Sigmoid colon (tissue), 7 donors: ENCODE data around the gene ACP4. TPM values are rescaled to one million over a fixed set of nuclear protein-coding genes. Genes with fewer than 3 reads are reported as not detected.
"Not testable (repeated sequence)": the region's sequence is repeated elsewhere in the genome, so short reads cannot be mapped to it uniquely, and the experiment has no call there.

Source experiments
- DNase-seq: peaks from one replicate; pipeline ENCODE4 v3.0.0-alpha.2; 2019
- H3K27ac ChIP-seq, 4 donors: fragments of 200-600 bp; sonication (generic); one replicate each; pipeline ENCODE4 v1.5.1; 2016 to 2019; ENCODE audit warnings: mild to moderate bottlenecking in 1 of 4
- H3K27me3 ChIP-seq, 3 donors: fragments of 200-600 bp; sonication (generic); one replicate each; pipeline ENCODE4 v1.5.1; 2019; ENCODE audit warnings: mild to moderate bottlenecking in 1 of 3
- H3K36me3 ChIP-seq, 4 donors: fragments of 200-600 bp; sonication (generic); one replicate each; pipeline ENCODE4 v1.5.1; 2016 to 2019
- H3K4me1 ChIP-seq, 4 donors: fragments of 200-600 bp; sonication (generic); one replicate each; pipeline ENCODE4 v1.5.1; 2017 to 2019
- H3K4me3 ChIP-seq, 4 donors: fragments of 200-600 bp; sonication (generic); one replicate each; pipeline ENCODE4 v1.5.1; 2017 to 2019; ENCODE audit warnings: mild to moderate bottlenecking in 2 of 4, moderate library complexity in 1 of 4
- H3K9me3 ChIP-seq, 4 donors: fragments of 200-600 bp in 3 of 4; sonication (generic) in 3 of 4; one replicate each; pipeline versions ENCODE4 v1.5.1 to v1.6.1; 2013 to 2019
- EP300 ChIP-seq, 4 donors: sonication (generic); formaldehyde crosslinking; IDR thresholded peaks; one replicate each; pipeline ENCODE4 v1.6.1; 2017; ENCODE audit warnings: antibody characterized with exemption in 4 of 4
- POLR2A ChIP-seq, 2 donors: fragments of 450-650 bp; IDR thresholded peaks; one replicate each; pipeline ENCODE4 v1.6.1; 2016; ENCODE audit warnings: antibody characterized with exemption in 2 of 2, mild to moderate bottlenecking in 2 of 2, moderate library complexity in 2 of 2
- POLR2AphosphoS5 ChIP-seq, 4 donors: sonication (generic); formaldehyde crosslinking; IDR thresholded peaks; one replicate each; pipeline ENCODE4 v1.6.1; 2017; ENCODE audit warnings: antibody characterized with exemption in 4 of 4
- WGBS, 2 donors: extraction: QIAGEN DNeasy Blood & Tissue Kit; methylation state at CpG; one replicate each; pipeline ENCODE4 v1.1.7; 2013; 5-methylcytosine and 5-hydroxymethylcytosine counted together
- intact Hi-C: fragments of 100-400 bp; cut with DNase I; formaldehyde crosslinking; loops from one replicate; pipeline ENCODE4 v1.15.1; 2023
- polyA plus RNA-seq, 3 donors: library from polyadenylated mRNA; stranded (reverse); fragments of 200-250 nt; gene quantifications; one replicate each; pipeline ENCODE4 v1.2.3, GENCODE V29; 2013
- total RNA-seq, 4 donors: library from RNA; depleted of rRNA; stranded (reverse); fragments of >200 nt; gene quantifications; one replicate each; pipeline ENCODE4 v1.1.0, GENCODE V29; 2016
- TF ChIP-seq, protein P1 (sequence below), 4 experiments: fragments of 450-650 bp in 3 of 4; fragments of 200-600 bp in 1 of 4; IDR thresholded peaks; one replicate each; pipeline ENCODE4 v1.5.1; 2016 to 2019; ENCODE audit warnings: antibody characterized with exemption in 4 of 4, mild to moderate bottlenecking in 3 of 4, moderate library complexity in 2 of 4
- donor health status: healthy with polysubstance abuse.
- donor health status: Bipolar disorder and iron deficiency.
- donor health status: healthy.

Gene ACP4
- total and polyA plus RNA-seq, 7 donors = not detected

- TF ChIP-seq POLR2AphosphoS5 (IDR thresholded peaks at IDR 0.05) (no peak), POLR2A (IDR thresholded peaks at IDR 0.05) (no peak), EP300 (IDR thresholded peaks at IDR 0.05) (no peak)
Observed at GRCh38 chr19:50764409-50764808, 25.8 kb upstream of the ACP4 start.

GRCh38 chr19:50766746-50767145 lies 23.5 kb upstream of the ACP4 start:
- 77% methylated on average over 12 of the region's 12 CpGs for WGBS, 2 donors
- H3K4me3 ChIP-seq, H3K27ac ChIP-seq, intact Hi-C loops, DNase-seq, H3K36me3 ChIP-seq, H3K4me1 ChIP-seq, H3K9me3 ChIP-seq: not testable (repeated sequence)
- H3K27me3 ChIP-seq = peaks cover 0 to 24% (median 0%) of the 10 kb centered on the region in 3 donors

More at GRCh38 chr19:50764409-50764808, 25.8 kb upstream of the ACP4 start:
- Histone ChIP-seq H3K36me3 (no peaks in the 10 kb centered on the region), H3K27ac (no peak overlapping the region), H3K4me3 (no peak overlapping the region), H3K4me1 (no peaks in the 10 kb centered on the region), H3K27me3 (peaks cover 0 to 24% (median 0%) of the 10 kb centered on the region in 3 donors), H3K9me3 (no peaks in the 10 kb centered on the region)
- WGBS, 2 donors = 74 to 78% methylated on average over 7 of the region's 7 CpGs
- DNase-seq = no peak
- intact Hi-C loops = no loop called here

- 34 to 47% methylated on average over 5 of the region's 5 CpGs for WGBS, 2 donors
- H3K36me3 ChIP-seq, intact Hi-C loops, DNase-seq, H3K9me3 ChIP-seq, H3K27ac ChIP-seq, H3K4me3 ChIP-seq, H3K4me1 ChIP-seq: not testable (repeated sequence)
- peaks cover 0 to 29% (median 0%) of the 10 kb centered on the region in 3 donors for H3K27me3 ChIP-seq
Observed at GRCh38 chr19:50767263-50767662, 23.0 kb upstream of the ACP4 start.

DNA sequence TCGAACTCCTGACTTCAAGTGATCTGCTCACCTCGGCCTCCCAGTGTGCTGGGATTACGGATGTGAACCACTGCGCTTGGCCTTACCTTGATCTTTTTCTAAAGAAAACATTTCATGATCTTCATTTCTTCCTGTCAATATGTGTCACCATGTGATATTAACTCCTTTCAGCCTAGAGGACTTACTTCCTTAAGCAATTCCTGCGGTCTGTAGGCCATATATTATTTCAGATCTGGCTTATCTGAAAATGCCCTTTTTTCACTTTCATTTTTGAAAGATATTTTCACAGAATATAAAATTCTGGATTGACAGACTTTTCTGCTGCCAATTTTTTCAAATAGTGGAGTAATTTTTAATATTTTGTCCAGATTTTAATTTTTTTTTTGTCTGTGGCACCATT lies 21.9 kb upstream of the ACP4 start:
- Histone ChIP-seq H3K36me3 (no peaks in the 10 kb centered on the region), H3K27ac (no peak overlapping the region), H3K4me3 (no peak overlapping the region), H3K27me3 (peaks cover 0 to 39% (median 0%) of the 10 kb centered on the region in 3 donors), H3K4me1 (no peaks in the 10 kb centered on the region), H3K9me3 (no peaks in the 10 kb centered on the region)
- intact Hi-C loops = no loop called here
- 58 to 64% methylated on average over 5 of the region's 5 CpGs for WGBS, 2 donors
- no peak for DNase-seq
- TF ChIP-seq EP300 (IDR thresholded peaks at IDR 0.05) (no peak), POLR2AphosphoS5 (IDR thresholded peaks at IDR 0.05) (no peak), POLR2A (IDR thresholded peaks at IDR 0.05) (no peak)
- TF ChIP-seq, protein P1, sequence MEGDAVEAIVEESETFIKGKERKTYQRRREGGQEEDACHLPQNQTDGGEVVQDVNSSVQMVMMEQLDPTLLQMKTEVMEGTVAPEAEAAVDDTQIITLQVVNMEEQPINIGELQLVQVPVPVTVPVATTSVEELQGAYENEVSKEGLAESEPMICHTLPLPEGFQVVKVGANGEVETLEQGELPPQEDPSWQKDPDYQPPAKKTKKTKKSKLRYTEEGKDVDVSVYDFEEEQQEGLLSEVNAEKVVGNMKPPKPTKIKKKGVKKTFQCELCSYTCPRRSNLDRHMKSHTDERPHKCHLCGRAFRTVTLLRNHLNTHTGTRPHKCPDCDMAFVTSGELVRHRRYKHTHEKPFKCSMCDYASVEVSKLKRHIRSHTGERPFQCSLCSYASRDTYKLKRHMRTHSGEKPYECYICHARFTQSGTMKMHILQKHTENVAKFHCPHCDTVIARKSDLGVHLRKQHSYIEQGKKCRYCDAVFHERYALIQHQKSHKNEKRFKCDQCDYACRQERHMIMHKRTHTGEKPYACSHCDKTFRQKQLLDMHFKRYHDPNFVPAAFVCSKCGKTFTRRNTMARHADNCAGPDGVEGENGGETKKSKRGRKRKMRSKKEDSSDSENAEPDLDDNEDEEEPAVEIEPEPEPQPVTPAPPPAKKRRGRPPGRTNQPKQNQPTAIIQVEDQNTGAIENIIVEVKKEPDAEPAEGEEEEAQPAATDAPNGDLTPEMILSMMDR (IDR thresholded peaks at IDR 0.05) = no peak

DNA sequence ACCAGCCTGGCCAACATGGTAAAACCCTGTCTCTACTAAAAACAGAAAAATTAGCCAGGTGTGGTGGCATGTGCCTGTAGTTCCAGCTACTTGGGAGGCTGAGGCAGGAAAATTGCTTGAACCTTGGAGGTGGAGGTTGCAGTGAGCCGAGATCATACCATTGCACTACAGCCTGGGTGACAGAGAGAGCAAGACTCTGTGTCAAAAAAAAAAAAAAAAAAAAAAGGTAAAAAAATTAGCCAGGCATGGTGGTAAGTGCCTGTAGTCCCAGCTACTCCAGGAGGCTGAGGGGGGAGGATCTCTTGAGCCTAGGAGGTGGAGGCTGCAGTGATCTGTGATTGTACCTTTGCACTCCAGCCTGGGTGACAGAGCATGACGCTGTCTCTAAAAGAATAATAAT lies 20.1 kb upstream of the ACP4 start, which contains the start of gene GPR32:
TSS of gene GPR32 (plus strand) at position 301 of the 400 bp plus-strand sequence. CDS start 137 bp downstream, outside the sequence.
- H3K4me1 ChIP-seq, H3K4me3 ChIP-seq, intact Hi-C loops, H3K9me3 ChIP-seq, H3K36me3 ChIP-seq, H3K27ac ChIP-seq, DNase-seq: not testable (repeated sequence)
- WGBS, 2 donors = 81 to 89% methylated on average over 2 of the region's 2 CpGs
- H3K27me3 ChIP-seq = peaks cover 0 to 39% (median 5%) of the 10 kb centered on the region in 3 donors

DNA sequence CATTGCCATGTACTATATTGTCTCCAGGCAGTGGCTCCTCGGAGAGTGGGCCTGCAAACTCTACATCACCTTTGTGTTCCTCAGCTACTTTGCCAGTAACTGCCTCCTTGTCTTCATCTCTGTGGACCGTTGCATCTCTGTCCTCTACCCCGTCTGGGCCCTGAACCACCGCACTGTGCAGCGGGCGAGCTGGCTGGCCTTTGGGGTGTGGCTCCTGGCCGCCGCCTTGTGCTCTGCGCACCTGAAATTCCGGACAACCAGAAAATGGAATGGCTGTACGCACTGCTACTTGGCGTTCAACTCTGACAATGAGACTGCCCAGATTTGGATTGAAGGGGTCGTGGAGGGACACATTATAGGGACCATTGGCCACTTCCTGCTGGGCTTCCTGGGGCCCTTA lies 19.3 kb upstream of the ACP4 start:
- WGBS, 2 donors = 80 to 87% methylated on average over 13 of the region's 13 CpGs

More for the DNA sequence above, 19.3 kb upstream of the ACP4 start:
- intact Hi-C loops = no loop called here
- Histone ChIP-seq H3K4me1 (no peaks in the 10 kb centered on the region), H3K36me3 (no peaks in the 10 kb centered on the region), H3K27ac (no peak overlapping the region), H3K27me3 (peaks cover 0 to 46% (median 13%) of the 10 kb centered on the region in 3 donors), H3K9me3 (no peaks in the 10 kb centered on the region), H3K4me3 (no peak overlapping the region)
- TF ChIP-seq POLR2AphosphoS5 (IDR thresholded peaks at IDR 0.05) (no peak), POLR2A (IDR thresholded peaks at IDR 0.05) (no peak), EP300 (IDR thresholded peaks at IDR 0.05) (no peak)
- TF ChIP-seq, protein P1 (IDR thresholded peaks at IDR 0.05) = no peak
- DNase-seq = no peak
